Hematopoietic multipotent progenitor cell treated with erythropoietin and hydrocortisone succinate and interleukin-3 and kit ligand, for 15 days (in vitro differentiated cells): ENCODE data around the gene HSPA12A.

Experiments
- DNase-seq: peaks from one replicate; pipeline ENCODE4 v3.0.0-alpha.2; 2015; ENCODE audit warnings: low spot score

The HSPA12A gene

GRCh38 chr10:116668018-116668417 lies 74.3 kb downstream of the HSPA12A start:
- DNase-seq = no peak

- DNase-seq = no peak
Measured at GRCh38 chr10:116667484-116667883, 74.9 kb downstream of the HSPA12A start.

- no peak for DNase-seq
Measured at GRCh38 chr10:116665541-116666125, 76.7 kb downstream of the HSPA12A start.

GRCh38 chr10:116664631-116665030 lies 77.7 kb downstream of the HSPA12A start:
- no peak for DNase-seq

GRCh38 chr10:116663342-116663741 lies 79.0 kb downstream of the HSPA12A start:
- DNase-seq = no peak

GRCh38 chr10:116660860-116661259 lies 81.5 kb downstream of the HSPA12A start:
- no peak for DNase-seq

GRCh38 chr10:116659049-116659670 lies 83.2 kb downstream of the HSPA12A start:
- DNase-seq = no peak

GRCh38 chr10:116657863-116658551 lies 84.4 kb downstream of the HSPA12A start:
- no peak for DNase-seq

- DNase-seq = no peak
Measured at GRCh38 chr10:116656044-116656443, 86.3 kb downstream of the HSPA12A start.

- DNase-seq = no peak
Measured at GRCh38 chr10:116655568-116655967, 86.8 kb downstream of the HSPA12A start.

- no peak for DNase-seq
Measured at GRCh38 chr10:116654816-116655215, 87.5 kb downstream of the HSPA12A start.

GRCh38 chr10:116653885-116654284 lies 88.5 kb downstream of the HSPA12A start:
- DNase-seq = no peak

GRCh38 chr10:116648903-116649302 lies 93.5 kb downstream of the HSPA12A start:
- DNase-seq = no peak

- DNase-seq = no peak
Measured at GRCh38 chr10:116646502-116646901, 95.9 kb downstream of the HSPA12A start.

- no peak for DNase-seq
Measured at GRCh38 chr10:116637830-116638229, 104.5 kb downstream of the HSPA12A start.

GRCh38 chr10:116636976-116637375 lies 105.4 kb downstream of the HSPA12A start:
- no peak for DNase-seq

GRCh38 chr10:116636385-116636784 lies 106.0 kb downstream of the HSPA12A start:
- DNase-seq = no peak

GRCh38 chr10:116634126-116634975 lies 108.0 kb downstream of the HSPA12A start:
- no peak for DNase-seq

GRCh38 chr10:116633216-116633600 lies 109.2 kb downstream of the HSPA12A start:
- no peak for DNase-seq

GRCh38 chr10:116632596-116633215 lies 109.7 kb downstream of the HSPA12A start:
- no peak for DNase-seq

- DNase-seq = no peak
Measured at GRCh38 chr10:116631871-116632295, 110.5 kb downstream of the HSPA12A start.

GRCh38 chr10:116630020-116630419 lies 112.3 kb downstream of the HSPA12A start:
- DNase-seq = no peak
